ENCODE measurements around the gene MAST4.
A peak's percentile ranks its signal among the peaks of the same experiment; 100 is the strongest.

The MAST4 gene

GRCh38 chr5:66876266-66876807 lies 280.1 kb downstream of the MAST4 start:
- no peak for DNase-seq (ENCODE audit: low read depth)

GRCh38 chr5:66877843-66878242 lies 281.6 kb downstream of the MAST4 start:
- DNase-seq (ENCODE audit: low read depth), result no peak

- no peak for DNase-seq (ENCODE audit: low read depth)
Measured at GRCh38 chr5:66880401-66880800, 284.2 kb downstream of the MAST4 start.

GRCh38 chr5:66881480-66882161 lies 285.4 kb downstream of the MAST4 start:
- DNase-seq (ENCODE audit: low read depth), result no peak

- DNase-seq (ENCODE audit: low read depth), result no peak
Measured at GRCh38 chr5:66882606-66883227, 286.5 kb downstream of the MAST4 start.

- no peak for DNase-seq (ENCODE audit: low read depth)
Measured at GRCh38 chr5:66884564-66885243, 288.5 kb downstream of the MAST4 start.

GRCh38 chr5:66886941-66887340 lies 290.7 kb downstream of the MAST4 start:
- no peak for DNase-seq (ENCODE audit: low read depth)

- DNase-seq (ENCODE audit: low read depth), result no peak
Measured at GRCh38 chr5:66888613-66889012, 292.4 kb downstream of the MAST4 start.

- DNase-seq (ENCODE audit: low read depth), result no peak
Measured at GRCh38 chr5:66889056-66889455, 292.9 kb downstream of the MAST4 start.

- no peak for DNase-seq (ENCODE audit: low read depth)
Measured at GRCh38 chr5:66889524-66889923, 293.3 kb downstream of the MAST4 start.

- no peak for DNase-seq (ENCODE audit: low read depth)
Measured at GRCh38 chr5:66891184-66891925, 295.2 kb downstream of the MAST4 start.

- no peak for DNase-seq (ENCODE audit: low read depth)
Measured at GRCh38 chr5:66892716-66893115, 296.5 kb downstream of the MAST4 start.

- peak; percentile 17 for DNase-seq (ENCODE audit: low read depth)
Measured at GRCh38 chr5:66894480-66895240, 298.5 kb downstream of the MAST4 start.

GRCh38 chr5:66896171-66896570 lies 300.0 kb downstream of the MAST4 start:
- no peak for DNase-seq (ENCODE audit: low read depth)

GRCh38 chr5:66897356-66897755 lies 301.2 kb downstream of the MAST4 start:
- DNase-seq (ENCODE audit: low read depth), result no peak

GRCh38 chr5:66898241-66898995 lies 302.2 kb downstream of the MAST4 start:
- DNase-seq (ENCODE audit: low read depth), result peak; percentile 47

- no peak for DNase-seq (ENCODE audit: low read depth)
Measured at GRCh38 chr5:66903218-66903617, 307.0 kb downstream of the MAST4 start.

- no peak for DNase-seq (ENCODE audit: low read depth)
Measured at GRCh38 chr5:66903709-66904108, 307.5 kb downstream of the MAST4 start.

- DNase-seq (ENCODE audit: low read depth), result no peak
Measured at GRCh38 chr5:66904189-66904588, 308.0 kb downstream of the MAST4 start.

- no peak for DNase-seq (ENCODE audit: low read depth)
Measured at GRCh38 chr5:66906021-66906420, 309.8 kb downstream of the MAST4 start.

GRCh38 chr5:66908230-66908629 lies 312.0 kb downstream of the MAST4 start:
- no peak for DNase-seq (ENCODE audit: low read depth)

Data from fibroblast of gingiva (primary cell).